SK-N-SH (cell line): Measurements from ENCODE around the gene FUS.

ENCODE experiments used
- CTCF ChIP-seq: fragments of 200-600 bp; sonication (generic); IDR thresholded peaks from 2 replicates; pipeline ENCODE4 v1.6.1; 2017; ENCODE audit warnings: antibody characterized with exemption, mild to moderate bottlenecking, moderate library complexity
- EP300 ChIP-seq, 2 experiments: IDR thresholded peaks; 2 replicates each; pipeline versions ENCODE4 v1.4.0 to v1.6.1; 2012; ENCODE audit warnings: borderline replicate concordance in 1 of 2, low read depth in 1 of 2, low read length in 1 of 2
- EZH2phosphoT487 ChIP-seq: fragments of 200-600 bp; sonication (generic); IDR thresholded peaks from 2 replicates; pipeline ENCODE4 v1.6.1; 2017; ENCODE audit warnings: low read depth, mixed run types, mild to moderate bottlenecking, antibody characterized with exemption, moderate library complexity, borderline replicate concordance
- GABPA ChIP-seq: IDR thresholded peaks from 2 replicates; pipeline ENCODE4 v1.4.0; 2012; ENCODE audit warnings: low read depth, mild to moderate bottlenecking
- RAD21 ChIP-seq: IDR thresholded peaks from 2 replicates; pipeline ENCODE4 v1.6.1; 2012; ENCODE audit warnings: mild to moderate bottlenecking, low read length
- SIN3A ChIP-seq: IDR thresholded peaks from 2 replicates; pipeline ENCODE4 v1.6.1; 2012; ENCODE audit warnings: low read depth, mild to moderate bottlenecking, low read length, moderate library complexity, borderline replicate concordance
- TAF1 ChIP-seq: IDR thresholded peaks from 2 replicates; pipeline ENCODE4 v1.6.1; 2012; ENCODE audit warnings: low read depth, mild to moderate bottlenecking, low read length, moderate library complexity, borderline replicate concordance
- YY1 ChIP-seq: IDR thresholded peaks from 2 replicates; pipeline ENCODE4 v1.4.0; 2012; ENCODE audit warnings: low read depth, mild to moderate bottlenecking
- TF ChIP-seq, protein P1 (sequence below): IDR thresholded peaks from 2 replicates; pipeline ENCODE4 v1.4.0; 2012; ENCODE audit warnings: low read depth

GRCh38 chr16:31221357-31222160, 41.6 kb downstream of the FUS start:
- TF ChIP-seq CTCF (no peak), EP300 (IDR thresholded peaks at IDR 0.05; ENCODE audit: borderline replicate concordance in 1 of 2, low read depth in 1 of 2, low read length in 1 of 2) (no peak), RAD21 (no peak), TAF1 (no peak), EZH2phosphoT487 (no peak), GABPA (no peak), YY1 (no peak), SIN3A (no peak)
- TF ChIP-seq, protein P1, sequence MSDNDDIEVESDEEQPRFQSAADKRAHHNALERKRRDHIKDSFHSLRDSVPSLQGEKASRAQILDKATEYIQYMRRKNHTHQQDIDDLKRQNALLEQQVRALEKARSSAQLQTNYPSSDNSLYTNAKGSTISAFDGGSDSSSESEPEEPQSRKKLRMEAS = no peak
